DOHH2 (cell line): ENCODE measurements around the gene PTPRN2.

Experiments used
- CTCF ChIP-seq: fragments of 200-600 bp; sonication (generic); IDR thresholded peaks from one replicate; pipeline ENCODE4 v1.5.1; 2014; ENCODE audit warnings: antibody characterized with exemption, mild to moderate bottlenecking, low read depth, low read length; ENCODE audit not compliant: poor library complexity, severe bottlenecking
- EZH2phosphoT487 ChIP-seq: fragments of 200-600 bp; sonication (generic); IDR thresholded peaks from 2 replicates; pipeline ENCODE4 v1.6.1; 2017; ENCODE audit warnings: borderline replicate concordance, mild to moderate bottlenecking, antibody characterized with exemption, low read length, moderate library complexity, mixed read lengths

- TF ChIP-seq EZH2phosphoT487 (no peak), CTCF (no peak)
These were observed 1018.6 kb downstream of the PTPRN2 start for GRCh38 chr7:157568770-157569584.
